Measurements from ENCODE around the gene KMT5C.
"Not testable (repeated sequence)": the region's sequence is repeated elsewhere in the genome, so short reads cannot be mapped to it uniquely, and the experiment has no call there.

The KMT5C gene

DNA sequence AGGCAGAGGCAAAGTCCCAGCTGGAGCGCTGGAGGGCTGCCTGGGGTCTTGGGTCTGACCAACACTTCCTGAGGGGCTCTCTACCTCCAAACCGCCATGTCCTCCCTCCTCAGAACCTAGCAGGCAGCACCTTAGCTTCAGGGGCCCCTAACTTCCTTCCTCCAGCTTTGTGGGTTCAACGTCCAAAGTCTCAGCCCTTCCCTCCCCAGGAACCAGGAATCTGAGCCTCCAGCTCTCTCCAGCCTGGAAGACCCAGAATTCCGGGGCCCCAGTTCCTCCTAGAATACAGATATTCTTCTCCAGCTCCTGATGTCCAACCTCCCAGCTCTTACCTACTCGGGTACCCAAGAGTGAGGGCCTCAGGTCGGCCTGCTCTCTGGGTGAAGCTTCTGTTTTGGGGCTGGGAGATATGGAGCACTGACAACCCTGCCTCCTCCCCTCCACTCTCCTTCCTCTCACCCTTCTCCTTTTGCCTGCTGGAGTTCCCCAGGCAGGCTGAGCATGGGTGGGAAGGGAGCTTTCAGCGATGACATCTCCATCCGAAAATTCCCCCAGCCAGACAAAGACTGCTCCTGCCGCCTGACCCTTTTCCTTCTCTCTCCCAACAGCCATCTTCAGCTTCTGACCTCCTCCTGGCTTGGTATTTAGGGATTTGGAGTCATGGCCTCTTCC, 18.1 kb upstream of the KMT5C start:
- no peak for TF ChIP-seq CTCF (conservative IDR thresholded peaks at IDR 0.05; ENCODE audit: low read depth)
- no peak for DNase-seq (ENCODE audit: low spot score)
- ChIA-PET CTCF (interaction anchor here (0.5 to 0.6 kb wide), 2 partner anchors 20 to 23 kb away, joined by 3 to 5 read pairs; no protein-coding TSS in a partner anchor), POLR2A (ENCODE audit: low non-redundant PET) (interaction anchor here (1.0 kb wide), 1 partner anchor 18 kb away, joined by 3 read pairs; the partner anchor contains the start of gene KMT5C)
- H3K27ac ChIP-seq: no peak overlapping the region

GRCh38 chr19:55322204-55322885, 17.3 kb upstream of the KMT5C start:
- ChIA-PET CTCF (no interaction called here), POLR2A (ENCODE audit: low non-redundant PET) (no interaction called here)
- no peak for DNase-seq (ENCODE audit: low spot score)
- H3K27ac ChIP-seq: no peak overlapping the region
- TF ChIP-seq CTCF (conservative IDR thresholded peaks at IDR 0.05; ENCODE audit: low read depth): no peak

GRCh38 chr19:55324662-55325061, 15.0 kb upstream of the KMT5C start:
- H3K27ac ChIP-seq: no peak overlapping the region
- POLR2A ChIA-PET (ENCODE audit: low non-redundant PET): no interaction called here
- CTCF ChIA-PET: interaction anchor here (1.4 kb wide), 1 partner anchor 59 kb away, joined by 4 read pairs; no protein-coding TSS in a partner anchor
- TF ChIP-seq CTCF (conservative IDR thresholded peaks at IDR 0.05; ENCODE audit: low read depth): no peak
- no peak for DNase-seq (ENCODE audit: low spot score)

DNA sequence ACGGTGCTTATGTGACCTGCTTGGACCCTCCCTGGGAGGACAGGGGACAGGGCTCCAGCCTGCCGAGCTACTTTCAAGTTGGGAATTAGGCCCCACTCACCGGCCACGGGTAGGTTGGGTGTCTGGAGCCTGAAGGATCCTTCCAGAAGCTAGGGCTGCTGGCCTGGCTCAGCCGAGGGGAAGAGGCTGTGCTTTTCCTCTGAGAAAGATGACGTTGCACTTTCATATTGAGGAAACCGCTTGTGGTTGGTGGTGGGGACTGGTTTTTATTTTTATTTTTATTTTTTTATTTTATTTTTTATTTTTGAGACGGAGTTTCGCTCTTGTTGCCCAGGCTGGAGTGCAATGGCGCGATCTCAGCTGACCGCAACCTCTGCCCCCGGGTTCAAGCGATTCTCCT, 14.5 kb upstream of the KMT5C start, which contains the start of gene TMEM150B:
Gene TMEM150B (minus strand): TSS at position 170 of the 400 bp plus-strand sequence. CDS start 4,305 bp downstream, outside the sequence.
- H3K27ac ChIP-seq: no peak within 1 kb of the TSS
- no peak for TF ChIP-seq CTCF (conservative IDR thresholded peaks at IDR 0.05; ENCODE audit: low read depth)
- POLR2A ChIA-PET (ENCODE audit: low non-redundant PET): no interaction called here
- CTCF ChIA-PET: interaction anchor here (1.4 kb wide), 1 partner anchor 58 kb away, joined by 4 read pairs; no protein-coding TSS in a partner anchor
- DNase-seq (ENCODE audit: low spot score): no peak

DNA sequence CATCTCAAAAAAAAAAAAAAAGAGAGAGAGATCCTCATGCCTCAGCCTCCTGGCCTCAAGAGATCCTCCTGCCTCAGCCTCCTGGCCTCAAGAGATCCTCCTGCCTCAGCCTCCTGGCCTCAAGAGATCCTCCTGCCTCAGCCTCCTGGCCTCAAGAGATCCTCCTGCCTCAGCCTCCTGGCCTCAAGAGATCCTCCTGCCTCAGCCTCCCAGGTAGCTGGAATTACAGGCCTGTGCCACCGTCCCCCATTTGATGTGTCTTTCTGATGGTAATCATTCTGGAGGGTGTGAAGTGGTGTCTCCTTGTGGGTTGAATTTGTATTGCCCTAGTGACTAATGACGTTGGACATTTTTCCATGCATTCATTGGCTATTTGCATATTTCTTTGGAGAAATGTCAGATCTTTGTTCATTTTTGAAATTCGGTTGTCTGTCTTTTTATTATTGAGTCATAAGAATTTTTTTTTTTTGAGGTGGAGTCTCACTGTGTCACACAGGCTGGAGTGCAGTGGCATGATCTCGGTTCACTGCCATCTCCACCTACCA, 10.8 kb upstream of the KMT5C start:
- POLR2A ChIA-PET (ENCODE audit: low non-redundant PET); H3K27ac ChIP-seq; DNase-seq (ENCODE audit: low spot score); CTCF ChIA-PET: not testable (repeated sequence)

- POLR2A ChIA-PET (ENCODE audit: low non-redundant PET): interaction anchor here (0.7 kb wide), 1 partner anchor 53 kb away, joined by 6 read pairs; no protein-coding TSS in a partner anchor
- DNase-seq (ENCODE audit: low spot score); CTCF ChIA-PET; H3K27ac ChIP-seq: not testable (repeated sequence)
Observed at GRCh38 chr19:55329791-55330190, 9.9 kb upstream of the KMT5C start.

- TF ChIP-seq CTCF (conservative IDR thresholded peaks at IDR 0.05; ENCODE audit: low read depth): no peak
- DNase-seq (ENCODE audit: low spot score): no peak
- H3K27ac ChIP-seq: no peak overlapping the region
- CTCF ChIA-PET: no interaction called here
- POLR2A ChIA-PET (ENCODE audit: low non-redundant PET): no interaction called here
Observed at GRCh38 chr19:55333870-55334269, 5.8 kb upstream of the KMT5C start.

Measured in RWPE1 (cell line).